ENCODE results near the gene RIMKLB.

The RIMKLB gene, protein sequence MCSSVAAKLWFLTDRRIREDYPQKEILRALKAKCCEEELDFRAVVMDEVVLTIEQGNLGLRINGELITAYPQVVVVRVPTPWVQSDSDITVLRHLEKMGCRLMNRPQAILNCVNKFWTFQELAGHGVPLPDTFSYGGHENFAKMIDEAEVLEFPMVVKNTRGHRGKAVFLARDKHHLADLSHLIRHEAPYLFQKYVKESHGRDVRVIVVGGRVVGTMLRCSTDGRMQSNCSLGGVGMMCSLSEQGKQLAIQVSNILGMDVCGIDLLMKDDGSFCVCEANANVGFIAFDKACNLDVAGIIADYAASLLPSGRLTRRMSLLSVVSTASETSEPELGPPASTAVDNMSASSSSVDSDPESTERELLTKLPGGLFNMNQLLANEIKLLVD

GRCh38 chr12:8697476-8698131, at the start of gene RIMKLB:
TSS of gene RIMKLB (plus strand) at chr12:8697991. CDS start at chr12:8713867, 15,876 bp downstream.
- DNase-seq: peak; percentile 80

- peak; percentile 75 for DNase-seq
Measured at GRCh38 chr12:8648576-8649205, 49.1 kb upstream of the RIMKLB start.

DNA sequence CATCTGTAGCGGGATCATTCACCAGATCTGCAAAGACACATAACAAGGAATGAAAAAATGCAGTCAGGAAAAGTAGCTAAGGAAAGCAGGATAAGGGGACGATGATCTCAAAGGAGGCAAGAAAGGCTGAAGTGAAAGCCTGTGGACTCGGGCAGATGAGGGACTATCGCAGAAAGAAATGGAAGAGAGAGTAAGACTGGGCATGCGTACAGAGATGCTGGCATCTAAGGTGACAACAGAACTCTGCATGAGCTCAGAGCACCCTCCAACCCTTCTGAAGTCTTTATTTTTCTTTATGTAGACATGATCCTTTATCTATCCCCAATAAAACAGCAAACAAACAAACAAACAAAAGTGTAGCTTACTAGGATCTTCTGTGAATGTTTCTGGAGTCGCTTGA, 42.4 kb upstream of the RIMKLB start:
- no peak for DNase-seq

DNA sequence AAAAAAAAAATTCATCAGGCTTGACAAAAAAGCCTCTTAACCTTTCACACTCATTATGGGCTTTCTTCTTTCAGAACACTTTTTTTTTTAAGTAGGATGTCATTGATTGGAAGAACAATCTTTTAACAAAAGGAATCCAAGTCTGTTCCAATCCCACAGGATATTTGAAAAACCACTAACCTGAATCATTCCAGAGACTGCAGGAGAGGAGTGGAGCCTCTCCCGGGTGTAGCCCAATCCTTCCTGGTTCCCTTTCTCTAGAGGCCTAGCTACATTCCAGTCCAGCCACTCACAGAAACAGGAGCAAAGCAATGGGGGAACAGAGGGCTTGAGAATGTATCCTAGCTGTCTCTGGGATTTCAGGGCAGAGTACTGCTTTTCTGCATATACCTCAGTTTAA, 39.4 kb upstream of the RIMKLB start:
- no peak for DNase-seq

DNA sequence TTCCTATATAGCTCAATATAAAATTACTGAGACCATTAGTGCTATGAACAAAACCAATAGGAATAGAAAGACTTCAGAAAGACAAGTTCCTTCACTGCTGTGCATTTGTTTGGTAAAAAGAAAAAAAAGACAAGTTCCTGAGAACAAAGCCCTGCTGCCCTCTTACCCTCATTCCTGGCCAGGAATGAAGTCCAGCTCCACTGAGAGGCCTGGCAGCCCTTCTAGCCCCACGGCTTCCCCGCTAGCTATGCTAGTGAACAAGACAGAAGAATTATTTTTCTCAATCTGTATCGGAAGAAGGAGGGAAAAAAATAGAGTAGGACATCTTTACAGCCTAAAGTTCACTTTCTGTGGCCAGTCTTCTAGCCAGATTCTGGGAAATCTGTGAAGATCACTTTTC, 36.8 kb upstream of the RIMKLB start:
- no peak for DNase-seq

GRCh38 chr12:8661751-8662150, 36.0 kb upstream of the RIMKLB start:
- DNase-seq: no peak

- no peak for DNase-seq
Measured at GRCh38 chr12:8662593-8662992, 35.2 kb upstream of the RIMKLB start, which contains the start of gene MFAP5. TSS of gene MFAP5 (minus strand) at chr12:8662826. CDS start at chr12:8662104, 722 bp downstream.

- no peak for DNase-seq
Measured at GRCh38 chr12:8664228-8664913, 33.4 kb upstream of the RIMKLB start.

GRCh38 chr12:8665759-8666158, 32.0 kb upstream of the RIMKLB start:
- DNase-seq: no peak

DNA sequence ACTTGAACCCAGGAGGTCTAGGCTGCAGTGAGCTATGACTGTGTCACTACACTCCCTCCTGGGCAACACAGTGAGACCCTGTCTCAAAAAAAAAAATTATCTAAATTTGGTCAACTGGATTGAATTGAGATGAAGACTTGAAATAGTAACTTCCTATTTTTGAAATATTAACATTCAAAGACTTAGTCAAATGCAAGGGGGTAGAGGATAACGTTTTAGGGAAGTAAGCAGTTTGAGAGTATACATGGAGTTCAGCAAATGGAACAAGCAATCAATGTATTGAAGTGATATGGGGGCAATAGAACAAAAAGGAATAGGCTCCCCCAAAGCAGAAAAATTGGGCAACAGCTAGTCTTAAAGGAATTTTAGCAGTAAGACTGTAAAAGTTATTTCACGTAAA, 30.5 kb upstream of the RIMKLB start:
- no peak for DNase-seq

GRCh38 chr12:8668441-8668840, 29.4 kb upstream of the RIMKLB start:
- no peak for DNase-seq

DNA sequence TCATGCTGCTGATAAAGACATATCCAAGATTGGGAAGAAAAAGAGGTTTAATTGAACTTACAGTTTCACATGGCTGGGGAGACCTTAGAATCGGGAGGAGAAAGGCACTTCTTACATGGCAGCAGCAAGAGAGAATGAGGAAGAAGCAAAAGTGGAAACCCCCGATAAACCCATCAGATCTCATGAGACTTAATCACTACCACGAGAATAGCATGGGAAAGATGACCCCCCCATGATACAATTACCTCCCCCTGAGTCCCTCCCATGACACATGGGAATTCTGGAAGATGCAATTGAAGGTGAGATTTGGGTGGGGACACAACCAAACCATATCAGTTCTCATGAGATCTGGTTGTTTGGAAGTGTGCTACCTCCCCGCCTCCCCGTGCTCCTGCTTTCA, 25.4 kb upstream of the RIMKLB start:
- no peak for DNase-seq

DNA sequence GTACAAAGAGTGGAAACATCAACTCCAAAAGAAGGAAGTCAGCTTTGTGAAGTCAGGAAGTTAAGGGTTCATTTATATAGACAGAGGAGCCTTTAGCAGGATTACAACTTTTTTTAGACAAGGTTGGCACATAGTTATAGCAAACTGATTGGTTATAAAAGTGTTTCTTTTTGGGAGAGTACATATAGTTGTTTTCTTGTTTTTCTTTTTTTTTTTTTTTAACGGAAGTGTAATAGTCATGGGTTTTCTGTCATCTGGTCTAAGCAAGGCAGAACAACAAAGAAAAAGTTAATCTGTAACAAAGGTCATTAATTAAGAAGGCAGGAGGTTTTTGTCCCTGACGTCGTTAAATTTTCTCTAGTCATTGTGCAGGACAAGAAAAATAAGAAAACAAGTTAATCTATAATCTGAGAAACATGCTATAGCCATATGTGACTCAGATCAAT, 22.2 kb upstream of the RIMKLB start:
- no peak for DNase-seq

DNA sequence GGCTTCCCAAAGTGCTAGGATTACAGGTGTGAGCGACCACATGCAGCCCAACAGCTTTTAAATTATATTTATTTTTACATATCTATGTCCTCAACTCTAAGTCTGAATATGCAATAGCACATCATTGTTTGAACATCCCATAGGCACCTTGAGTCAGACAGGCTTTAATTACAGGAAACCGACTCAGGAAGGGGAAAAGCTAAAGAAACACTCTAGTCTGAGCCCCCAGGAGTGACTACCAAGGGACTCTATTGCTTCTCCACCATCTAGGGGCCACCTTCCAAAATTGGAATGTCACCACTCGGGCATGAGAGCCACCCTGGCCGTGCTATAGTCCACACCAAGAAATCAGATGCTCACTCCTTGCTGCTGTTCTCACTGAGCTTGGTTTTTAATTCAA, 21.1 kb upstream of the RIMKLB start:
- no peak for DNase-seq

DNA sequence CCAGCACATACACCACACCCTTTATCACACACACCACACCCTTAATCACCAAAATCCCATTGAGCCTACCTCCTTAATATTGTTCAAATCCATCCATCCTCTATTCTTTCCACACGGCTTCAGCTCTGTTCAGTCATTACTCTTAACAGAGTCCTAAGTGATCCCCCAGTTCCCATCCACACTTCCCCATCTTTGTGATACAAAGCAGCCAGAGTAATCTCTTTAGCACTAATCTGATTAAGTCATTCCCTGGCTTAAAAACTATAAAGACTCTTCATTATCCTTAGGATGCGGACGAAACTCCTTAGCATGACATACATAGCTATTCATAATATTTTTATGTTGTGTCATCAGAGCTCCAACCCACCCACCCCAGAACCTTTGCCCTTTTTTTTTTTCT, 20.4 kb upstream of the RIMKLB start:
- no peak for DNase-seq

DNA sequence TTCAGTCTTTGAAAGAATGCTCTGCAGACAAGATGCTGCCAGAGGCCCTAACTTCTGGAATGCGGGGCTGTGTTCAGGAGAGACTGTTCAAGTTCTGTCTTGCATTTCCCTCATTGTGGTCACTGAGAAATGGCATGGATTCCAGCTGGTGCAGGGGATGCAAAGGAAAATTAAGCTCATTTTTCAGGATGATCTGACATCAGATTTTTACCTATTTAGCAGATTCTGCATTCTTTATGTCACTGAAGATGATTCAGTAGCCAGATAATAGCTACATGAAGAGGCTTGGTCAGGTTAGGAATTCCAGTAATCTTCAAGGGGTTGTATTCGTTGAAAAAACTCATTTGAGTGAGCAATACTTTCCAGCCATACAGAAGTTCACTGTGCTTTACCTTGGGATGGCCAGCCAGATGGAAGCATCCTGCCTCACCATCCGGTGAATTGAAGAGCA, 19.1 kb upstream of the RIMKLB start:
- DNase-seq: no peak

DNA sequence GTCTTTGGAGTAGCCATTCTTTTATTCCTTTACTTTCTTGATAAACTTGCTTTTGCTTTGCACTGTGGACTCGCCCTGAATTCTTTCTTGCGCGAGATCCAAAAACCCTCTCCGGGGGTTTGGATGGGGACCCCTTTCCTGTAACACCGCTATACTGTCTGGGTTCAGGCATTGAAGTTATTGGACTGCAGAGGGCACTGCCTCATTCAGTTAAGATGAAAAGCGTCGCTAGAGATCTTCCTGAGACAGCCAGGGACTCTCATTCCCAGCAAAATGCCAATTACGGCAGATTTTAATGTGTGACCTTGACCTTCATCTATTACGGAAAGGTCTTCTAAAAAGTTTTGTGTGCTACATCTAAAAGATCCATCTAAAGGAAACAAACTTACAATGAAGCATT, 17.3 kb upstream of the RIMKLB start:
- no peak for DNase-seq

- DNase-seq: no peak
Measured at GRCh38 chr12:8681129-8681884, 16.5 kb upstream of the RIMKLB start.

DNA sequence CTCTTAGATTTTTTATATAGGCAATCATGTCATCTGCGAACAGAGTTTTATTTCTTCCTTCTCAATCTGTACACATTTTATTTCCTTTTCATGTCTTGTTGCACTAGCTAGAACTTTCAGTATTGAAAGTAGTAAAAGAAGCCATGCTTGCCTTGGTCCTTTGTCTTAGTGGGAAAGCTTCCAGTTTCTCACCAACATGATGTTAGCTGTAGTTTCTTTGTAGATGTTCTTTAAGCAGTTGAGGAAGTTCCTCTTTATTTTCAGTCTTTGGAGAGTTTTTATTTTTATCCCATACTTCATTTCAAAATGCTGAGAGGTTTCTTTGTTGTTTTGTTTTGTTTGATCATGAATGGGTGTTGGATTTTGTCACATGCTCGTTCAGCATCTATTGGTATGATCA, 12.7 kb upstream of the RIMKLB start:
- no peak for DNase-seq

GRCh38 chr12:8687846-8688601, 9.8 kb upstream of the RIMKLB start:
- DNase-seq: no peak

- DNase-seq: no peak
Measured at GRCh38 chr12:8689681-8690080, 8.1 kb upstream of the RIMKLB start.

- DNase-seq: no peak
Measured at GRCh38 chr12:8692573-8692972, 5.2 kb upstream of the RIMKLB start.

Data from activated naive CD4-positive, alpha-beta T cell treated with Interleukin-2 at 50 U/mL for 16 hours (primary cell).